ENCODE results near the gene LARGE2. TPM values are rescaled to one million over a fixed set of nuclear protein-coding genes. Genes with fewer than 3 reads are reported as not detected.
A peak's percentile ranks its signal among the peaks of the same experiment; 100 is the strongest.

Gene LARGE2
- total and polyA plus RNA-seq, 3 experiments from 2014 or later: 2.6 to 14.4 (median 3.2) TPM

DNA sequence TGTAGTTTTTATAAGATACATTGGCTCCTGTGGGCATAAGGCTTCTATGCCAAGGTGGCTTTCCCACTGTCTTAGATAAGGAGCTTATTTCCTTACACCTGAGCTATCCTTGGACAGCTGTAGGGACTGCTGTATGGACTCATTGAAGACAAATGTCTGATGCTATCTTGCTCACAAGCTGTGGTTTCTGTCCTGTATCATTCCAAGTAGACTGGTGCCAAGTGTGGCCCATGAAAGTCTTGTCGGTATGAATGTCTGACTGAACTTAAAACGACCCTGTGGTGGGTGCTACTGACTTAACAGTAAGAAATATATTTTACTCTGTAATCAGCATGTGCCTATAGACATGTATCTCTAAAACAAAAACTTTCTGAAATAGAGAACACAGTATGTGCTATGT is 45.0 kb downstream of the LARGE2 start:
- H3K9me3 Mint-ChIP-seq: no peaks in the 10 kb centered on the region
- Histone ChIP-seq H3K4me1 (ENCODE audit: insufficient read depth, low read length) (no peaks in the 10 kb centered on the region), H3K27me3 (ENCODE audit: insufficient read depth, low read length, poor library complexity, severe bottlenecking) (no peaks in the 10 kb centered on the region), H3K27ac (ENCODE audit: low read depth, low read length) (no peak overlapping the region), H3K4me3 (ENCODE audit: low read length) (no peak overlapping the region), H3K36me3 (ENCODE audit: insufficient read depth, low read length) (peaks cover 40% of the 10 kb centered on the region), H3K9me3 (ENCODE audit: low read length) (no peaks in the 10 kb centered on the region)
- ChIA-PET POLR2A (interaction anchor here (0.5 to 0.7 kb wide), 2 partner anchors 46 to 151 kb away, joined by 3 read pairs; no protein-coding TSS in a partner anchor), CTCF (interaction anchor here (1.0 to 3.8 kb wide), 3 partner anchors 13 to 39 kb away, joined by 3 to 25 read pairs (median 15); no protein-coding TSS in a partner anchor)
- no peak for DNase-seq
- H3K27me3 Mint-ChIP-seq: no peaks in the 10 kb centered on the region
- peaks cover 4 to 51% (median 11%) of the 10 kb centered on the region in 3 donors for H3K36me3 Mint-ChIP-seq
- no peaks in the 10 kb centered on the region for H3K4me1 Mint-ChIP-seq
- peak overlapping the region in 2 of 8 donors; percentile 4 to 66 for H3K27ac Mint-ChIP-seq
- no peak overlapping the region for H3K4me3 Mint-ChIP-seq

DNA sequence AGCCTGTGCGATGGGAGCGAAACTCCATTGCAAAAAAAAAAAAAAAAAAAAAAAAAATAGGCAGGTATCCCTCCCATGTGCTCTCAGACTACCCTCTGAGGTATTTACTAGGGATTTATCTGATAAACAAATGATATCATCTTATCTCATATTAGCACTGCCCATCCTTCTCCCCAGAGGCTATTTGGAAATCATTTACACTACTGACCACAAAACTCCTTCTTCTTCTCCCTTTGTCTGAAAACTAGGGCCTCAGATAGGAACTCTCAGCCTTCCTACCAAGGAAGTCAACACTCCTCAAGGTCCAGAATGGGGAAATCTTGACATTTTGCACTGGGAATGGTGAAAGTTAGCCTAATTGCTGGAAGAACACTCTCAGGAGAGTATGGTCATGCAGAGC is 46.4 kb downstream of the LARGE2 start:
- ChIA-PET CTCF (interaction anchor here (0.9 kb wide), 1 partner anchor 35 kb away, joined by 3 read pairs; no protein-coding TSS in a partner anchor), POLR2A (no interaction called here)
- DNase-seq: no peak
- peaks cover 40% of the 10 kb centered on the region for H3K36me3 ChIP-seq (ENCODE audit: insufficient read depth, low read length)
- H3K27ac Mint-ChIP-seq: peak overlapping the region in 3 of 8 donors; percentile 23 to 58 (median 41)
- no peaks in the 10 kb centered on the region for H3K27me3 ChIP-seq (ENCODE audit: insufficient read depth, low read length, poor library complexity, severe bottlenecking)
- H3K4me3 ChIP-seq (ENCODE audit: low read length): no peak overlapping the region
- no peaks in the 10 kb centered on the region for H3K4me1 Mint-ChIP-seq
- H3K9me3 ChIP-seq (ENCODE audit: low read length): no peaks in the 10 kb centered on the region
- H3K27me3 Mint-ChIP-seq: no peaks in the 10 kb centered on the region
- no peak overlapping the region for H3K4me3 Mint-ChIP-seq
- no peaks in the 10 kb centered on the region for H3K9me3 Mint-ChIP-seq
- H3K4me1 ChIP-seq (ENCODE audit: insufficient read depth, low read length): no peaks in the 10 kb centered on the region
- H3K27ac ChIP-seq (ENCODE audit: low read depth, low read length): no peak overlapping the region
- H3K36me3 Mint-ChIP-seq: peaks cover 4 to 54% (median 13%) of the 10 kb centered on the region in 3 donors

DNA sequence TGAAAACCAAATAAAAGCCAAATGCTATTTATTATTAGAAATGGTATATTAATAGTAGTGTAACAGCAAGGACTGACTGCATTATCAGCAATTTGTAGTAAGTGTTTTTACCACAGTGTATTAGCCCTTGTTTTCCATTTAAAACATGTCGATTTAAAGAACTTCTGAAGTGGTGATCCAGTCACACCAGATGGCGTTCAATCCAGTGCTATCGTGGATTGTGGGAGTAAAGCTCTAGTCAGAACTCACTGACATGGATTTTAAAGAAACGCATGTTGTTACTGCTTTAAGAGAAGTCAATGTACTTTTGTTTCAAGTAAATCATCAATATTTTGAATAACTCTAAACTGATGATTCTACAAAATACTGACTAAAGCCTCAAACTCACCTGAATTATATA is 51.1 kb downstream of the LARGE2 start:
- peaks cover 0 to 1% (median 0%) of the 10 kb centered on the region in 3 donors for H3K4me1 Mint-ChIP-seq
- ChIA-PET CTCF (interaction anchor here (1.6 kb wide), 1 partner anchor 30 kb away, joined by 4 read pairs; no protein-coding TSS in a partner anchor), POLR2A (no interaction called here)
- Histone ChIP-seq H3K27me3 (ENCODE audit: insufficient read depth, low read length, poor library complexity, severe bottlenecking) (no peaks in the 10 kb centered on the region), H3K27ac (ENCODE audit: low read depth, low read length) (no peak overlapping the region), H3K36me3 (ENCODE audit: insufficient read depth, low read length) (peaks cover 29% of the 10 kb centered on the region), H3K4me3 (ENCODE audit: low read length) (no peak overlapping the region), H3K9me3 (ENCODE audit: low read length) (no peaks in the 10 kb centered on the region), H3K4me1 (ENCODE audit: insufficient read depth, low read length) (no peaks in the 10 kb centered on the region)
- no peaks in the 10 kb centered on the region for H3K27me3 Mint-ChIP-seq
- peaks cover 4 to 64% (median 12%) of the 10 kb centered on the region in 3 donors for H3K36me3 Mint-ChIP-seq
- no peaks in the 10 kb centered on the region for H3K9me3 Mint-ChIP-seq
- H3K27ac Mint-ChIP-seq: no peak overlapping the region
- no peak for DNase-seq
- no peak overlapping the region for H3K4me3 Mint-ChIP-seq

DNA sequence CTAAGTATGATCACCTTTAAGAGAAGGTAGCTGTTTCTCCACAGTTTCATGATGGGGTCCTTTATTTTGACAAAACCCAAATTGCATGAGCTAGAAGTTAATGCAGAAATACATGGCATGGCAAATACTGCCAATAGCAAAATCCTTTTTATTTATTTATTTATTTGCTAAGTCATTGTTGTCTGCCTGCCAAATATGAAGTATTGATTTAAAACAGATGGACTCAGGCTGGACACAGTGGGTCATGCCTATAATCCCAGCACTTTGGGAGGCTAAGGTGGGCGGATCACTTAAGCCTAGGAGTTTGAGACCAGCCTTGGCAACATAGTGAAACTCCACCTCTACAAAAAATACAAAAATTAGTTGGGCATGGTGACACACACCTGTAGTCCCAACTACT is 52.4 kb downstream of the LARGE2 start:
- H3K27me3 ChIP-seq (ENCODE audit: insufficient read depth, low read length, poor library complexity, severe bottlenecking): no peaks in the 10 kb centered on the region
- peaks cover 0 to 1% (median 0%) of the 10 kb centered on the region in 3 donors for H3K4me1 Mint-ChIP-seq
- H3K4me1 ChIP-seq (ENCODE audit: insufficient read depth, low read length): no peaks in the 10 kb centered on the region
- H3K36me3 ChIP-seq (ENCODE audit: insufficient read depth, low read length): peaks cover 30% of the 10 kb centered on the region
- peaks cover 0 to 65% (median 13%) of the 10 kb centered on the region in 3 donors for H3K36me3 Mint-ChIP-seq
- no peaks in the 10 kb centered on the region for H3K9me3 Mint-ChIP-seq
- no peaks in the 10 kb centered on the region for H3K27me3 Mint-ChIP-seq
- no peak for DNase-seq
- ChIA-PET CTCF (interaction anchor here (1.4 to 1.6 kb wide), 2 partner anchors 10 to 29 kb away, joined by 4 read pairs; no protein-coding TSS in a partner anchor), POLR2A (no interaction called here)
- H3K4me3 Mint-ChIP-seq: no peak overlapping the region
- no peak overlapping the region for H3K4me3 ChIP-seq (ENCODE audit: low read length)
- peak overlapping the region in 3 of 8 donors; percentile 8 to 15 (median 12) for H3K27ac Mint-ChIP-seq
- no peaks in the 10 kb centered on the region for H3K9me3 ChIP-seq (ENCODE audit: low read length)
- H3K27ac ChIP-seq (ENCODE audit: low read depth, low read length): no peak overlapping the region

Other genes with a start within 250 kb of the LARGE2 start
- gene SLC35C1, start 117.5 kb upstream of the LARGE2 start, total RNA-seq: 10 to 100 TPM; 17.7 to 18.1 TPM
- gene SLC35C1, start 117.5 kb upstream of the LARGE2 start, polyA plus RNA-seq: 22.4 TPM
- 10 to 100 TPM; 16.6 to 17.8 TPM for gene CRY2, start 75.2 kb upstream of the LARGE2 start, total RNA-seq
- 27.1 TPM for gene CRY2, start 75.2 kb upstream of the LARGE2 start, polyA plus RNA-seq
- gene MAPK8IP1, start 37.0 kb upstream of the LARGE2 start, total RNA-seq: 1 to 10 TPM in 1 of 2 experiments, under 1 TPM in 1; 0.98 to 1.1 TPM
- 0.23 TPM for gene MAPK8IP1, start 37.0 kb upstream of the LARGE2 start, polyA plus RNA-seq
- 1 to 10 TPM; 1.1 to 2.0 TPM for gene FREY1, start 15.4 kb upstream of the LARGE2 start, total RNA-seq
- 0.43 TPM for gene FREY1, start 15.4 kb upstream of the LARGE2 start, polyA plus RNA-seq
- 10 to 100 TPM; 35.1 to 43.2 TPM for gene PEX16, start 4.8 kb upstream of the LARGE2 start, total RNA-seq
- gene PEX16, start 4.8 kb upstream of the LARGE2 start, polyA plus RNA-seq: 63.4 TPM
- gene PHF21A, start 198.8 kb downstream of the LARGE2 start, total RNA-seq: 10 to 100 TPM; 30.5 to 33.5 TPM
- 14.1 TPM for gene PHF21A, start 198.8 kb downstream of the LARGE2 start, polyA plus RNA-seq

All from CD8-positive, alpha-beta memory T cell (primary cell).